Activated CD4-positive, alpha-beta T cell treated with anti-CD3 and anti-CD28 coated beads, Interleukin-2, amount 50 U/mL, for 48 hours (primary cell): Measurements from ENCODE around the gene IFI27L1.

Source experiments
- DNase-seq, 2 experiments: peaks; one replicate each; pipeline ENCODE4 v3.0.0-alpha.2; 2020

The IFI27L1 gene

DNA sequence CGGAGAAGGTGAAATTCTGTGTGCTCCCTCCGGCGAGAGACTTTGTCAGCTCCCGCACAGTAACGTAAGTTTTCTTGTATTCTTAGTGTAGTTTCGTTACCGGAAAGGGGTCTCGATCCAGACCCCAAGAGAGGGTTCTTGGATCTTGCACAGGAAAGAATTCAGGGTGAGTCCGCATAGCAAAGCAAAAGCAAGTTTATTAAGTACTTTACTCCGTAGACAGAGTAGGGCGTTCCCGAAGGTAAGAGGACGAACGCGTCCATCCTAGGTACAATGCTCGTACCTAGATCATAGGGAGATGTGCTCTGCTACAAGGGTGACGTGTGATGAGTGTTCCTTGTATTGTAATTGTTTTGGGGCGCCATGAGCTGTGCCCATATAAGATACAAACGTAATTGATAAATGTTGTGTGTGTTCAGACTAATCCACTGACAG lies 293 bp downstream of the IFI27L1 start:
- DNase-seq, result peak; percentile 7 to 20

DNA sequence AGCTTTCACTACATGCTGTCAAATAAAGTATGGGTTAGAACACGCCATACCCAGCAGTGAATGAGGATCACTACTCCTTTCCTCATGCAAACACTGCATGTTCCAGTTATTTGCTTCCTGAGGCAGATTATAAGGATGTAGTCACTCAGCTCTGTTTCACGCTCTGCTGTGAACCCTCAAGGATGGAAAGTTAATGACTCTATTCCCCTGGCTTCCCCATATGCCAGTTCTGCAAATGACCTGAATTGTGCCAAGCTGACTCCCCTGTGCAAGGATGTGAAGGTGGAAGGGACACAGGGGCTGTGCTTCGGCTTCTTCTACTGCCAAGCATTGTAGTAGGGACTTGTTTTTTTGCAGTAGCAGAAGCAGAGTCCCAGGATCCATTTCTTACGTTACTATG lies 6.8 kb downstream of the IFI27L1 start:
- DNase-seq, result no peak

DNA sequence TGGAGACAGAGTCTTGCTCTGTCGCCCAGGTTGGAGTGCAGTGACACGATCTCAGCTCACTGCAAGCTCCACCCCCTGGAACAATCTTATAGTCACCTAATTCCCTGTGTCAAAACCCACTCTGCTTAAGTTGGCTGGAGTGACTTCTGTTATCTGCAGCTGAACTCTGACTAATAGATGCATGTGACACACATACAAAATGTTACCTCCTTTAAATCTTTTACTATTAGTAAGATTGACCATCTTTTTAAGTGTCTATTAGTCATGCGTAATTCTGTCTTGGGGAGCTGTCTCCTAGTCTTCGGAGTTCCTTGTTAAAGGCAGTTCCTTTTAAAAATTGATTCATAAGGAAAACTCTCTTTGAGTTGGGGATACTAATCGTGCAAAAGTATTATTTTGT lies 7.4 kb downstream of the IFI27L1 start:
- DNase-seq, result no peak

- no peak for DNase-seq
Observed at GRCh38 chr14:94089479-94089878, 8.4 kb downstream of the IFI27L1 start.

DNA sequence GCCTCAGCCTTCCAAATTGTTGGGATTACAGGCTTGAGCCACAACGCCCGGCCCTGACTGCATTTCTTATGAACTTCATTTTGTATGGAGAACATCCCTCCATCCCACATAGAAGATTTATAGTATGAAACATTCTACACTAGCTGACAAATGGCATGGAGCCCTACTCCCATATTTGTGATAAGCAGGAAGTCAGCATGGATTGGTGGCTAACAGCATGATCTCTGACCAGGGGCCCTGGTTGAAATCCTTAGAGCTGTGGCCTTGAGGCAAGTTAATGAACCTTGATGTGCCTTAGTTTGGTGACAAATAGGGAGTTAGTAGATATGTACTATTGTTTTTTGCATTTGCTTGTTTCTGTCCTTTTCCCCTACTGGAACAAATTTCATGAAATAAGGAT lies 12.3 kb downstream of the IFI27L1 start:
- no peak for DNase-seq

GRCh38 chr14:94097091-94097490 lies 16.0 kb downstream of the IFI27L1 start:
- DNase-seq, result no peak

- no peak for DNase-seq
Observed at GRCh38 chr14:94098326-94098992, 17.3 kb downstream of the IFI27L1 start.

DNA sequence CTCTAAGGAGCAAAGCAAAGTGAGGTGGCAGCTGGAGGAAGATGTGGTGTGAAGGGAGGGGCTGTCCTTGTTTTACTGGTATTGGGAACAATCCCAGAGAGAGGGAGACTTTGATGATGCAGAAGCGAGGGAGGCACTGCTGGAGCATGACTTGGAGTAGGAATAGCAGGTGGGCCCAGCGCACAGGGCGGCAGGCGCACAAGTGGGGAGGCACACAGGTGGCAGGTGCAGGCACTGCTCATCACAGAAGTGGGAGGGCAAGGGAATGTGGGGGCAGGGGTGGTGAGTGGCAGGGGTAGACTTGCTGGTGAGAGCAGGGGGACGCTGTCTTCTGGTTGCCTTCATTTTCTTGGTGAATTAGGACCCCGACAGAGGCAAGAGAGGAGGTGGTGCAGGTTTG lies 17.9 kb downstream of the IFI27L1 start:
- DNase-seq, result no peak

GRCh38 chr14:94100847-94101246 lies 19.7 kb downstream of the IFI27L1 start:
- no peak for DNase-seq

DNA sequence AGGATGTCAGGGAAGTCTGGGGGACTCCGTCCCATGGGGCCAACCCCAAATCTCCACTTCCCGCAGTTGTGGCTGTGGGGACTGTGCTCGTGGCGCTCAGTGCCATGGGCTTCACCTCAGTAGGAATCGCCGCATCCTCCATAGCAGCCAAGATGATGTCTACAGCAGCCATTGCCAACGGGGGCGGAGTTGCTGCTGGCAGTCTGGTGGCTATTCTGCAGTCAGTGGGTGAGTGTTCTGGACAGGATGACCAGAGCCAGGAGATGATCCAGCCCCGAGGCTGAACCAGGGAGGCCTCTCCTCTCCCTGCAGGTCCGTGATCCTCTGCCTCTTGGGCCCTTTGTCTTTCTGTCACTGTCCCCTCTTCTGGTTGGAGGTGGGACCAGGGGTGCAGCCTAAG lies 20.6 kb downstream of the IFI27L1 start:
- DNase-seq, result no peak

DNA sequence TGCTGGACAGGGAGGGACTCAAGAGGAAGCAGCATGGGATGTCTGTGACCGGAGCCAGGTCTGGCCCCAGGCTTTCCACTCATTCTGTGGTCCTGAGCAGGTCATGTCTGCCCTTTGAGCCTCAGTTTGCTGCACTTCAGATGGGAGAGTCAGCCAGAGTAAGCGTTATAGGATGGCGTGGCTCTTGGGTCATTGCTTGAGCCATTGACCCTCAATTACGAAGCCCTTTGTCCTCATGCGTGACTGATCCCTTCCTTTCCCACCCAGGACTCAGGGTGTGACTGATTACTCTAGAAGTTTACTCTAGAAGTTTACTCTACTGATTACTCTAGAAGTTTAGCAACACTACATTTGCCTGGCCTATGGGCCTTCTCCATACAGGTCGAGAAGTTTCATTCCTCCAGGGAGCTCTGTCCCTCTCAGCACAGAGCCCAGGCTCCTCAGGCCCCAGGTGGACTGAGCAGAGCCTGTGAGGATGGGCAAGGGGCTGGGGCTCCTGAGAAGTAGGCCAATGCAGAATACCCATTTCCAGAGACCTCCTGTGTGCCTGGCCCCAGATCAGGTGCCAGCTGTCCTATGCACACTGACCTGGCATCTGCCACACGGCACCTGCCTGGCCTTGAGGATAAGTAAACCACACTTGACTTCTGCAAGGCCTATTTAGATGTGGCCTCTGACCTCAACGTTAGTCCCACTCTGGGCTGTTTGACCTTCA lies 21.8 kb downstream of the IFI27L1 start:
- no peak for DNase-seq

GRCh38 chr14:94103554-94104150 lies 22.5 kb downstream of the IFI27L1 start:
- no peak for DNase-seq

DNA sequence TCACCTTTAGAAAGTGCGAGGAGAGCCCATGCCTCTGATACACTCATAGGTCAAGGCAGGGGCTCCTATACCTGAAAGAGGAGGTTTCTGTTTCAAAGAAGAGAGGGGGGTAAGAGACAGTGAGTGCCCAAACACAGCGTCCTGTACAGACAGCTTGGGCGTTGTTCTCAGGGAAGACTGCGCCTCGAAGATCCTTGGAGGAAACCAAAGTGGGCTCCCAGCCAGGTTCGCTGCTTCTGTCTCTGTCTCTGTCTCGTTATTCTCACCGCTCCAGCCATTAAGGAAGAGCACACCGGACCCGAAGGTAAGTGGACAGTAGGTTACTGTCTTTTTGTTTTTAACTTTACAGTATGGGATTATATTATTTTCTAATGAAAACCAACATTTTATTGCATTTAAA lies 23.6 kb downstream of the IFI27L1 start:
- DNase-seq, result no peak

- no peak for DNase-seq
Observed at GRCh38 chr14:94109915-94110250, 28.8 kb downstream of the IFI27L1 start.

- DNase-seq, result no peak
Observed at GRCh38 chr14:94110552-94111181, 29.6 kb downstream of the IFI27L1 start, which contains the start of gene IFI27. TSS of gene IFI27 (plus strand) at chr14:94110736.

- no peak for DNase-seq
Observed at GRCh38 chr14:94111276-94112095, 30.4 kb downstream of the IFI27L1 start.

DNA sequence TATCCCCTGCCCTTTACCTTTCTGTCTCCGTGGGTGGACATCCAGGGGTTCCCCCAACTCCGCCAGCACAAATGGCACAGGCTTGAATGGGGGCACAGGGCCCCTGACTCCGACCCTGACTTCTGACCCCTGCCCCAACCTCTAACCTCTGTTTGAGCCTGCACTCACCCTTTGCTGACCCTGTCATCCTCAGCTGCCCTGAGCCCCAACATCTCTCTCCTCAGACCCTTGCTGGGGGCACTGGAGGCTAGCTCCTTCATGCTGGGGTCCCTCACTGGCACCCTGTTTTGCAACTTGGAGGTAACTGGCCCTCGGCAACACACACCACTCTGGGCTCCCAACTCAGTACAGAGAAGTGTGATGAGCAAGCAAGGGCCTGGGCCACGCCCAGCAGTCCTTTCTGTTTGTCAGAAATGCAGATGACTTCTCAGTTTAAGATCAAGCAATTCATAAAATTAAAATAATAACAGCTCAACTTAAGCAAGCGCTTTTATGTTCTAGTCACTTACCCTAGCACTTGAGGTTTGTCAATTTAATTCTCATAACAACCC lies 31.5 kb downstream of the IFI27L1 start:
- DNase-seq, result no peak

DNA sequence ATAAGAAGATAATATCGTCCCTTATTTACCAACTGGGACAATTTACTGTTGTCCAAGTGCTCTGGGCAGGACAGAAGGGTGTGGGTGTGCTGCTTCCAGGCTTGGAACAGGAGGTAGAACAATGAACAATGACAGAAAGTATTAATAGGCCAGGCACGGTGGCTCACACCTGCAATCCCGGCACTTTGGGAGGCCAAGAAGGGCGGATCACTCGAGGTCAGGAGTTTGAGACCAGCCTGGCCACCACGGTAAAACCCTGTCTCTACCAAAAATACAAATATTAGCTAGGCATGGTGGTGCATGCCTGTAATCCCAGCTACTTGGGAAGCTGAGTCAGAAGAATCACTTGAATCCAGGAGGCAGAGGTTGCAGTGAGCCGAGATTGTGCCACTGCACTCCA lies 32.0 kb downstream of the IFI27L1 start:
- DNase-seq, result no peak

DNA sequence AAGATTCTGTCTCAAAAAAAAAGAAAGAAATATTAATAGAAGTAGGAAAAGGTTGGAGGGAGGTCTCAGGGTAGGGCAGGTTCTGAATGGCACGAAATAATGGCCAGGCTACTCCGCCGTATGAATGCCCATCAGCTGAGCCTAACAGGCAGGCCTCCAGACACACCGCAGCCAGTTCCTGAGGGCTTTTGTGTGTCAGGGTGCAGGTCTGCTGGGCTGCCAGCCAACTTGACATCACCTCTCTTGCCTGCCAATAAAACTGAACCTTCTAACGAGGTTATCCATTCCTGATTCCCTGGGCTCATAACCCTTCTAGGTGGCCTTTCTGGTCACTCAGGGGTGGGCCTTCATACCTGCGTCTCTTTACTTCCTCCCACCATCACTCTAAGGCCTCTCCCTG lies 32.4 kb downstream of the IFI27L1 start:
- no peak for DNase-seq

DNA sequence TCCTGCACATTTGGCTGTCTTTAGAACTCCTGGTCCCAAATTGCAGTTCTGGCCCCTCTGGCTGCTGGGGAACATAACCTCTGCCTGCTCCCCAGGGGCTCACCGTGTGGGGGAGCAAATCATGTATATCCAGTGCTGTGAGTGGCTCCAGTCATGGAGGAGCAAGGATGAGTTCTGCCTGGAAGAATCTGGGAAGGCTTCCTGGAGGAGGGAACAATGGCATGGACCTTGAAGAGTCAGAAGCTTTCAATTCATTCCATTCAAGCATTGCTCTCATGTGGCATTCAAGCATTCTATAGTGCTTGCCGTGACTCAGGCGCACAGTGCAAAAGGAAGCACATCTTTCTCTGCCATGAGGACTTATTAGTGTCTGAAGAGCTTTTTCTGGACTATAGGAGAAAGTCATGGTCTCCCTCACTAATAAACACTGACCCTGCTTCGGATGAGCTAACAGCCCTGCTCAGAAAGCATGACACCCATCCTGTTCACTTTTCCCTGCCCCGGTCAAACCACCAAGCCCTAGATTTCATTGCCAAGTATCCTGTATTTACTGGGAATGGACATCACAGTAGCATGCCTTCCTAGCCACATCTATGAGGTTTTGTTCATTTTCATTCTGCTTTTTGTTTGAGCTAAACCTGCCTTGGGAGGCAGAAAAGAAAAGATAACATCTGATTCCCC lies 32.9 kb downstream of the IFI27L1 start:
- DNase-seq, result no peak

DNA sequence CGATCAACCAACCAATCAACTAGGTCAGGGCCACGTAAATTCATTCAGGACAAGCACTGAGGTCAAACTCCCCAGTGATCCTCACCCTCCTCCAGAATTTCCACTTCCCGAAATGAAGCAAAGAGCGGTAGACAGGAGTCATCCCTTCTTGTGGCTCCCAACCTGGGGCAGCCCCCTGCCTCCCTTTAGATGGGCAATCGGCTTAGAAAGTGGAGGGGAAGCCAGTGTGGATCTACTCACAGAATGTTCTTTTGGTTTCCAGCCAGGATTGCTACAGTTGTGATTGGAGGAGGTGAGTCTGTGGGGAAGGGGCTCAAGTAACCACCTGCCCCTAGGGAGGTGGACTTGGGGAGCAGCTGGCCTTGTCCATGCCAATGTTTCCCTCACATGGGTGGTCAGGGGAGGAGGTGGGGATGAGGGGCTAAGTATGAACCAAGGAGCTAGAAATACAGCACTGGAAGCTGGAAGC lies 33.5 kb downstream of the IFI27L1 start:
- DNase-seq, result no peak

DNA sequence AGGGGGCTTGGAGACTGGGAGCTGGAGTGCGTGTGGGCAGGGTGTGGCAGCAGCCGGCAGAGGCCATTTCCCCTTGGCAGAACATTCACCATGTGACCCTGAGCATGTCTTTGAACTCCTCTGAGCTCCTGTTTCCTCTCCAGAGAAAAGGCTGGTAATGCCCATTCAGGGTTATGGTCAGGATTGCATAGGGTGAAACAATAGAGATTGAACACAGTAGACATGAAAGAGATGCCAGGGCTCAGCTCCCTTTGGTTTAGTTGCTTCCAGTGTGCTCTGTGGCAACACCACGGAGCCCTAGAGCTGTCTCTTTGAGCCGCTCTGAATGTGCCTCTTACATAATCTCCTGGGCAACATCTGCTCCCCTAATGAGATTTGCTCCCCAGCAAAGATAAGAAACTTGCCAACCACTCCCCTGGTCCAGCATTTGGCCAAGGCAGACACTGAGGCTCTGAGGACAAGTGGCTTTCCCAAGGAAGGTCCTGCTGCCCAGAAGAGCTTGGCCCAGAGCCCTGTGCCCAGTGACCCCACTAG lies 34.0 kb downstream of the IFI27L1 start:
- no peak for DNase-seq
